Activated CD8-positive, alpha-beta memory T cell treated with anti-CD3 and anti-CD28 coated beads, Interleukin-2, amount 10 ng/mL, durations not matched to agents 7 days and 5 days (primary cell): Measurements from ENCODE around the gene FBXL14. TPM values are rescaled to one million over a fixed set of nuclear protein-coding genes. Genes with fewer than 3 reads are reported as not detected.
A peak's percentile ranks its signal among the peaks of the same experiment; 100 is the strongest.

Experiments used
- ATAC-seq: fragments of 150-1000 bp; cut with Tn5 transposase; one replicate; pipeline ENCODE4 v1.10.0; 2021; ENCODE audit warnings: moderate library complexity
- CTCF ChIA-PET: fragments of 350-600 bp; sonication (Branson Sonifier 250); formaldehyde crosslinking; loops from one replicate; lab custom pipeline; 2021; ENCODE audit warnings: antibody characterized with exemption; lab: Charles Lee
- DNase-seq: peaks from one replicate; pipeline ENCODE4 v3.0.0-alpha.2; 2020
- H3K27ac Mint-ChIP-seq: one replicate; pipeline ENCODE4 v1.8.0; 2021; ENCODE audit warnings: mild to moderate bottlenecking, mixed read lengths
- H3K27me3 Mint-ChIP-seq: one replicate; pipeline ENCODE4 v1.8.0; 2021; ENCODE audit warnings: mixed read lengths
- H3K36me3 Mint-ChIP-seq: one replicate; pipeline ENCODE4 v1.8.0; 2021; ENCODE audit warnings: mild to moderate bottlenecking, mixed read lengths
- H3K4me1 Mint-ChIP-seq: one replicate; pipeline ENCODE4 v1.8.0; 2021; ENCODE audit warnings: mixed read lengths
- H3K4me3 Mint-ChIP-seq: one replicate; pipeline ENCODE4 v1.8.0; 2021; ENCODE audit warnings: mild to moderate bottlenecking, moderate library complexity, mixed read lengths
- H3K9me3 Mint-ChIP-seq: one replicate; pipeline ENCODE4 v1.8.0; 2022; ENCODE audit warnings: low read depth, mixed read lengths
- total RNA-seq, 2 experiments: library from RNA; stranded (reverse); gene quantifications; one replicate each; pipeline ENCODE4 v1.2.3, GENCODE V29; 2021

Gene FBXL14
- total RNA-seq, 2 experiments from 2014 or later, result 28.2 to 33.4 TPM

DNA sequence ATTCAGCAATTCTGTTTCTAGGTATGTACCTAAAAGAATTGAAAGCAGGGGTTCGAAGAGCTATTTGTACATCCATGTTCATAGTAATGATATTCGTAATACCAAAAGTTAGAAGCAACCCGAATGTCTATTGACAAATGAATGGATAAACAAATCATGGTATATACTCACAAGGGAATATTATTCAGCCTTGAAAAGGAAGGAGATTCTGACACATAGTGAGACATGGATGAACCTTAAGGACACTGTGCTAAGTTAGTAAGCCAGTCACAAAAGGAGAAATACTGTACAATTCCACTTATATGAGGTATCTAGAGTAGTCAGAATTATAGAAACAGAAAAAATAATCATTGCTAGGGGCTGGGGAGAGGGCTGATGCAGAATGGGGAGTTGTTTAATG, 4.4 kb upstream of the FBXL14 start:
- Mint-ChIP-seq H3K4me3 (no peak overlapping the region), H3K36me3 (peaks cover 5% of the 10 kb centered on the region), H3K9me3 (no peaks in the 10 kb centered on the region), H3K4me1 (peaks cover 30% of the 10 kb centered on the region), H3K27ac (no peak overlapping the region), H3K27me3 (no peaks in the 10 kb centered on the region)
- ATAC-seq (no peak), DNase-seq (no peak)
- CTCF ChIA-PET, result interaction anchor here (0.5 to 1.9 kb wide), 3 partner anchors 16 to 480 kb away, joined by 3 to 6 read pairs (median 3); no protein-coding TSS in a partner anchor

DNA sequence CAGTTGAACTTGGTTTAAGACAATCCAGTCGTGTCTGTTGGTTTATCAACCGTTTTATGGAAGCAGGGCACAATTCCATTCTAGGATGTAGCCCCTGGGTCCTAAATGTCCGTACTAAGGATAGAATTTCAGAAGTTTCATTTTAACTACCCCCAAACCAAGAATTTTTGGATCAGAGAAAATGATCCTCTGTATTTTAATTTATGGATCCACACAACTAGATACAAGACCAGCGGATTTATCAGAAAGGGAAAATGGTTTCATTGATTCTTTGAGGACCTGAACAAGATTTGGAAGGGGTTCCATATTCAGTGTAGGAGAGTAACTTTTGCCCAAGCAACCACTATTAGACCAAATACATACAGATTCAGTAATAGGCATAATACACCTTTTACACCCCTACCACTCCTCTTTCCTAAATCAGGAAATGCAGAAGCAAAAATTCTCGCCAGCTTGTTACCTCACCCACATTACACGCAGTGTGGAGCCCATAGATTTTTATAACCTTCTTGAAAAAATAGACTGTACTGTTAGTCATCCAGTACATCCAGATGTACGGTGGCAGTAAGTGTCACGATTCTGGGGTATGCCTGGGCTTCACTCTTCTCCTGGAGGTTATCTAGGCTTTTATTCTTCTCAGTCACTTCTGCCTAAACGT, 1.4 kb upstream of the FBXL14 start:
- Mint-ChIP-seq H3K4me1 (peaks cover 27% of the 10 kb centered on the region), H3K36me3 (peaks cover 20% of the 10 kb centered on the region), H3K27me3 (no peaks in the 10 kb centered on the region), H3K9me3 (no peaks in the 10 kb centered on the region), H3K27ac (peak overlapping the region; percentile 92), H3K4me3 (peak overlapping the region; percentile 87)
- CTCF ChIA-PET, result interaction anchor here (2.6 kb wide), 1 partner anchor 10 kb away, joined by 8 read pairs; no protein-coding TSS in a partner anchor
- no peak for ATAC-seq
- DNase-seq, result no peak

DNA sequence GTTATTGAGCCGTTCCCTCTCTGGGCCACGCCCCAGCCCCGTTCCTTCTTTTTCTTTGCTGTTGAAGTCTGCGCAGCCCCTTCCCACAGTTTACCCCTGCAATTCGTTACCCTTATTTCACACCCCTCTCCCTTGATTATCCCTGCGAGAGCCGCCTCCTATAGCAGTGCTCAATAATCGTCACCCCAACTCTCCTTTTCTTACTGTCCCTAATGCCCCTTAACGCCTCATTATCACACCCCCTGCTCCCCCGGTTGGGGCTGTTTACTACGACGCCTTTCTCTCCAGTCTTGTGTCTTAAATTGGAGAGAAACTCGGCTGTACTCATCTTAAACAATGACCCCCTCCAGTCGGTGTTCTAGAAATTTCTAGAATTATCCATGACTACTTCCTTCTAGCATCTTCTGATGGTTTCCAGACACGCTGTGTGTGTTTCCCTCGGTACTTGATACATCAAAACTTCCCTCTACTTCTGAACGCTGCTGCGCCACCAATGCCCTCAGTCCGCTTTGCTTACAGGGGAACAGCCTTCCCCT, 713 bp upstream of the FBXL14 start:
- ATAC-seq (no peak), DNase-seq (no peak)
- Mint-ChIP-seq H3K4me3 (peak overlapping the region; percentile 87), H3K36me3 (peaks cover 22% of the 10 kb centered on the region), H3K4me1 (peaks cover 31% of the 10 kb centered on the region), H3K27ac (peak overlapping the region; percentile 92), H3K9me3 (no peaks in the 10 kb centered on the region), H3K27me3 (no peaks in the 10 kb centered on the region)
- CTCF ChIA-PET, result interaction anchor here (2.6 to 4.0 kb wide), 2 partner anchors 7 to 11 kb away, joined by 8 to 34 read pairs; no protein-coding TSS in a partner anchor

DNA sequence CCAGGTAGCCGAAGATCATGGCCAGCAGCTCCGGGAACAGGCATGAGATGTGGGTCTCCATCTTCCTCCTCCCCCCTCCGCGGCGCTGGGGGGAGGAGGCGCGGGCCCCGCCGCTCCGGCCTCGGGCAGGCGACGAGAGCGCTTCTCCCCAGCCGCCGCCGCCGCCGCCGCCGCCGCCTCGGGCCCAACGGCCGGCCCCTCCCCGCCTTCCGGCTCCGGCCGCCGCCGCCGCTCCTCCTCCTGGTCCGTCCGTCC, 448 bp downstream of the FBXL14 start:
- peak overlapping the region; percentile 87 for H3K4me3 Mint-ChIP-seq
- no peaks in the 10 kb centered on the region for H3K27me3 Mint-ChIP-seq
- CTCF ChIA-PET, result interaction anchor here (0.7 to 4.0 kb wide), 7 partner anchors 9 to 476 kb away, joined by 3 to 34 read pairs (median 4); no protein-coding TSS in a partner anchor
- no peak for DNase-seq
- H3K4me1 Mint-ChIP-seq, result peaks cover 39% of the 10 kb centered on the region
- H3K36me3 Mint-ChIP-seq, result peaks cover 26% of the 10 kb centered on the region
- peak overlapping the region; percentile 92 for H3K27ac Mint-ChIP-seq
- no peaks in the 10 kb centered on the region for H3K9me3 Mint-ChIP-seq
- ATAC-seq, result no peak

DNA sequence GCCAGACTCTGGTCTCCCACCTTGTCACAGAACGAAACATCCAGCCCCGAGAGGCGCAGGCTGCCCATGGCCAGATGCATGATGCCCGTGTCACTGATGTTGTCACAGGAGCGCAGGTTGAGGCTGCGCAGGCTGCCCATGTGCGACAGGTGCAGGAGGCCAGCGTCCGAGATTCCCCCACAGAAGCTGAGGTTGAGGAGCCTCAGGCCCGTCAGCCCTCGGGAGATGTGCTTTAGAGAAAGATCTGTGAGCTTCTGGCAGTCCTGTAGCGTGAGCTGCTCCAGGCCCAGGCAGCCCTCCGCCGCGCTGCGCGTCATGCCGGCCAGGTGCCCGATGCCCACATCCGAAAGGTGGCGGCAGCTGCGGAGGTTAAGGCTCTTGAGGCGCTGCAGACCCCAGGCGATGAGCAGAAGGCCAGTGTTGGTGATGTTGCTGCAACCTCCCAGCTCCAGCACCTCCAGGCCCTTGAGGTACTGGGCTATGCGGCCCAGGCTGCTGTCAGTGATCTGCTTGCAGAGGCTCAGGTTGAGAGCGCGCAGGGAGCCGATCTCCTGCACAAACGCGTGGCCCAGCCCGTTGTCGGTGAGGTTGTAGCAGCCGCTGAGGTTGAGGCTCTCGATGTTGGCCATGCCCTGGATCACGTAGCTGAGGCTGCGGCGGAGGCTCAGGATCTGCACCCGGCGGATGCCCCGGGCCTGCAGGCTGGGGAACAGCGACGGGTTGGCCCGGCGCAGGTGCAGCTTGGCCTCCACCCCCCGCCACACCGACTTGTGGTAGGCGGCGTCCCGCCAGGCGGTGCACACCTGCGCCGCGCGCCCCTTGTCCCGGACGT, 991 bp downstream of the FBXL14 start:
- CTCF ChIA-PET, result interaction anchor here (0.7 to 4.0 kb wide), 12 partner anchors 9 to 1017 kb away, joined by 3 to 34 read pairs (median 4); no protein-coding TSS in a partner anchor
- DNase-seq, result peak; percentile 74
- no peaks in the 10 kb centered on the region for H3K9me3 Mint-ChIP-seq
- H3K27me3 Mint-ChIP-seq, result no peaks in the 10 kb centered on the region
- H3K4me1 Mint-ChIP-seq, result peaks cover 45% of the 10 kb centered on the region
- peak overlapping the region; percentile 92 for H3K27ac Mint-ChIP-seq
- peaks cover 23% of the 10 kb centered on the region for H3K36me3 Mint-ChIP-seq
- ATAC-seq, result peak; percentile 29
- peak overlapping the region; percentile 87 for H3K4me3 Mint-ChIP-seq

DNA sequence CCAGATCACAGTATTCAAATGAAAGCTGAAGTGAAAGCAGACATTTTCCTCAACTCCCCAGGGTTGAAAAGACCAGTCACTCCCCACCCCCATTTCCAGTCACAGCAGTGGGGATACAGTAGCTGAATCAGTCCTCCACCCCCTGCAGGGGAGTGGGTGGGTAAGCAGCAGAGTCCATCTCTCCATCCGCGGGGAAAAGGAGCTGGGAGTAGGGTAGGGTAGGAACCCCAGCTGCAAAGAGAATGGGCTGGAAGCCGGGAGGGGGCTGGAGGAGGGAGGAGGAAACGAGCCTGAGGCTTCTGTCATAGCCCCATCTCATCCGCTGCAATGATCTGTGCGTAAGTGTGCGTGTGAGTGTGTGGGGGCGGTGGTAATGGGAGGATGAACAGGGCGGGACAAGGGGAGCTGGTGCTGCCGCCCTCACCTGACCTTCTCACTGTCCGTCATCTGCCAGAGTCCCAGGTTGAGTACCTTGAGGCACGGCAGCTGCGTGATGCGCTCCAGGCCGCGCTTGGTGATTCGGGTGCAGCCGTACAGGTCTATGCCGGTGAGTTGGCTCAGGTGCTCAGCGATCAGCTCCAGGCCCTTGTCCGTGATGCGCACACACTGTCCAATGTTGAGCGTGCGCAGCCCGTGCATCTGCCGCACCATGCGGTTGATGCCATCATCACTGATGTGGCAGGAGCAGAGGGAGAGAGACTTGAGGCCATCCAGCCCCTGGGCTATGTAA, 1.8 kb downstream of the FBXL14 start:
- no peaks in the 10 kb centered on the region for H3K9me3 Mint-ChIP-seq
- DNase-seq (peak; percentile 88), ATAC-seq (peak; percentile 44)
- peaks cover 23% of the 10 kb centered on the region for H3K36me3 Mint-ChIP-seq
- H3K27ac Mint-ChIP-seq, result peak overlapping the region; percentile 92
- H3K4me1 Mint-ChIP-seq, result peaks cover 49% of the 10 kb centered on the region
- CTCF ChIA-PET, result interaction anchor here (0.8 to 4.0 kb wide), 10 partner anchors 10 to 1017 kb away, joined by 3 to 34 read pairs (median 4); no protein-coding TSS in a partner anchor
- H3K27me3 Mint-ChIP-seq, result no peaks in the 10 kb centered on the region
- peak overlapping the region; percentile 87 for H3K4me3 Mint-ChIP-seq

DNA sequence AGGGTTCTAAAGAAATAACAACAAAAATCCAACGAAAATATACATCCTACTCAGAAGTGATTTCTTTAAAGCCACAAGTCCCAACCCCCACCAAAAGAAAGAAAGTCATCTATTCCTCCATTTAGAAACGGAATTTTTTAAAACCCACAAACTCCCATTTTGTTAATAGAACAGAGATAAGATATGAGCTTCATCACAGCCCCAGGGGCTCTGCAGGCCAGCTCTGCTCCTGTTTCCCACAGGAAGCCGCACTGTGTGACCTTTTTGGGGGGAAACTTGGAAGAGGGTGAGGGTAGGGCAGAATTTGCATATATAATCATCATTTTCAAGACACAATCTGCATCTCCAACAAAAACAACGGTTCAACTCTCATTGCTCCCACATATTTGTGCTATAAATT, 2.8 kb downstream of the FBXL14 start:
- ATAC-seq (no peak), DNase-seq (no peak)
- H3K27me3 Mint-ChIP-seq, result no peaks in the 10 kb centered on the region
- H3K27ac Mint-ChIP-seq, result peak overlapping the region; percentile 92
- peaks cover 25% of the 10 kb centered on the region for H3K36me3 Mint-ChIP-seq
- peak overlapping the region; percentile 87 for H3K4me3 Mint-ChIP-seq
- H3K4me1 Mint-ChIP-seq, result peaks cover 49% of the 10 kb centered on the region
- CTCF ChIA-PET, result interaction anchor here (1.6 to 4.0 kb wide), 3 partner anchors 11 to 474 kb away, joined by 3 to 34 read pairs (median 25); no protein-coding TSS in a partner anchor
- no peaks in the 10 kb centered on the region for H3K9me3 Mint-ChIP-seq

DNA sequence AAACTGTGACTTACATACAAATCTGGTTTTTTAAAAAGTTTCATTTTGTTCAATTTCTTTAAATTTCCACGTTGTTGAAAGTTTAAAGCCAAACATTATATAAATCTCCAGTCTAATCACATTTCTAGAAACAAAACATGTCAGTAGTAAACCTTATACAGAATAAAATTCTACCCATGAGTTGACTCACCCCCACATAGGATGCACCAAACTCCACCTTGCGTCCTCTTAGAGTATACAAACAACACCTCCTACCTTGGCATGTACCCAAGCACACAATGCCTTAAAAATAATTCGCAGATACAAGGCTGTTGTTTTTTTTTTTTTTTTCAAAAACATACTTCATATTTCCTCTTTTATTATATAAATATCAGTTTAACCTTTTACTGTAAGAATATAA, 3.3 kb downstream of the FBXL14 start:
- DNase-seq (peak; percentile 58), ATAC-seq (no peak)
- Mint-ChIP-seq H3K36me3 (peaks cover 25% of the 10 kb centered on the region), H3K27me3 (no peaks in the 10 kb centered on the region), H3K9me3 (no peaks in the 10 kb centered on the region), H3K27ac (peak overlapping the region; percentile 38), H3K4me3 (peak overlapping the region; percentile 87), H3K4me1 (peaks cover 49% of the 10 kb centered on the region)
- CTCF ChIA-PET, result interaction anchor here (1.6 to 4.1 kb wide), 4 partner anchors 12 to 474 kb away, joined by 3 to 38 read pairs (median 30); no protein-coding TSS in a partner anchor

DNA sequence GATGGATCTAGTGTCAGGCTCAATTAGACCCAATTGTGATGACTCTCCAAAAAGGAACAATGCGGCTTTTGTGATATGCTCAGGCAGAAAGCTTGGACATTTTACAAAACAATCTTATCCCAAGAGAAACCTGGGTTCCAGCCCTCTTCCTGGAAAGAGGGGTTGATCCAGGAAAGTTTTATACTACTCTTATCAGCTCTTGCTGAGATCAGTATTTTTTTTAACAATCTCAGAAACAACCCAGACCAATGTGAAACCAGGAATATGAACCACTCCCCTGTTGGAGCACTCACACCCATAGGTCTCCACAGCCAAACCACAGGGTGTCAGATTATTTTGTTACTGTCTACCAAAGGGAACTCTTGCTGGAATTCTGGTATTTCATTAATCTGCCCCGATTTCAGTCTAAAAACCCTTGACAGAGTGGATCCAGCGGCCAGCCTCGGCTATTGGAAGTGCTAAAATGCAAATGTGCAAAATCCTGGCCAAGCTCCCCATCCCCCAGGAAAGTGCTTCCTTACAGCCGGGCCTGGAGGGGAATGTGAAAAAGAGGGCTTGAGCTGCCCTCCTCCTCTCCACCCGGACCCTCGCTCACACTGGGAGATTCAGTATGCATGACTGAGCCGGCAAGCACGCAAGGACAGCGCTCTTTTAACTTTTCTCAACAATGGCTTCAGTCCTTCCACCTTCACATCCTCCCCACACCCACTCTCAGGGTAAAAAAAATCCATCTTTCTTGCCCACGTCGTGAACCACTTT, 4.0 kb downstream of the FBXL14 start:
- Mint-ChIP-seq H3K27ac (no peak overlapping the region), H3K4me3 (peak overlapping the region; percentile 87), H3K36me3 (peaks cover 25% of the 10 kb centered on the region), H3K9me3 (no peaks in the 10 kb centered on the region), H3K27me3 (no peaks in the 10 kb centered on the region), H3K4me1 (peaks cover 44% of the 10 kb centered on the region)
- DNase-seq (no peak), ATAC-seq (no peak)
- CTCF ChIA-PET, result interaction anchor here (1.6 to 4.1 kb wide), 3 partner anchors 15 to 473 kb away, joined by 3 to 38 read pairs (median 3); no protein-coding TSS in a partner anchor

DNA sequence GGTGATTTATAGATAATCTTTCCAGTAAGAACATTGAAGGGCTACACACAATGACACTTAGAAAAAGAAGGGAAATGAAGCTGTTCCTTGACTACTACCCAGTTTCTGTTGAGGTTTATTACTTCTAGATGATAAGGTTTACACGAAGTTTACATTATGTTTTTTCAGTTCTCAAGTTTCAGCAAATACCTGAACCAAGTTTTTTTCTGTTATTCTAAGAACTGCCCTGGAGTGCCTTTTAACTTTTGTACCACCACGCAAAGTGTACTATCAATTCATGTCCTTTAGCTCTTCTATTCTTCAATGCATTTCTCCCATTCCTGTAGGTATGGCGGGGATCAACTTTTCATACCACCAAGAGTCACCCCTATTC, 5.8 kb downstream of the FBXL14 start:
- DNase-seq, result no peak
- peaks cover 39% of the 10 kb centered on the region for H3K4me1 Mint-ChIP-seq
- CTCF ChIA-PET, result interaction anchor here (0.8 to 4.1 kb wide), 7 partner anchors 12 to 474 kb away, joined by 3 to 38 read pairs (median 3); no protein-coding TSS in a partner anchor

DNA sequence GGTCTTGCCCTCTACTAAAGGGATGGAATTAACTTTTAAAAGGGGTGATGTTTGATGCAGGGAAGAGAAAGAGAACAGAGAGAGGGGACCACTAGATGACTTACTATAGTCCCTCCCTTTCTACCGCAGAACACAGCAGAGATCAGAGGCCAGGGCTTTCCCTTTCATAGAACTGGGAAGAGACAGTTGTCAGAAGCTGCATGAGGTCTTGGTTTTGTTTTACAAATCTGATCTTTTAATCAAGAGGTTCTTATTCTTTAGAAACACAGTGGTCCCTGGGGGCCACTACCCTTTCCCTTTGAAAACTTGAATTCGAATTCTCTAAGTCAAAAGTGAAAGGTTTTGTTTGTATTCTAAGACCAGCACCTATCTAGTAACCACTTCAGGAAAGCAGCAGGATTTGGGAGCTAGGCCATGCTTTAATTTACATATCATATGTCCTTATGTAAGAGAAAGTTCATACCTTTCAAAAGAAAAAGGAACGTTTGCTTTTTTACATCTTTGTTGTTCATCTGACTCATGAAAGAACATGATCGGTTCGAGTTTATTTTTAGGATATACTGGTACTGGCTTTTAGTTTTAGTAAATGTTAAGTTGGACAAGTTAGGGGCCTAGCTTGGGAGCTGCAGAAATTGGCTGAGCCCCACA, 6.3 kb downstream of the FBXL14 start:
- Mint-ChIP-seq H3K27me3 (no peaks in the 10 kb centered on the region), H3K27ac (no peak overlapping the region), H3K4me1 (peaks cover 44% of the 10 kb centered on the region), H3K36me3 (peaks cover 23% of the 10 kb centered on the region), H3K9me3 (no peaks in the 10 kb centered on the region), H3K4me3 (no peak overlapping the region)
- ATAC-seq (no peak), DNase-seq (no peak)
- CTCF ChIA-PET, result interaction anchor here (0.7 to 4.1 kb wide), 8 partner anchors 11 to 1060 kb away, joined by 3 to 38 read pairs (median 3); no protein-coding TSS in a partner anchor

More for the DNA sequence above, 5.8 kb downstream of the FBXL14 start:
- Mint-ChIP-seq H3K9me3 (no peaks in the 10 kb centered on the region), H3K27ac (no peak overlapping the region), H3K4me3 (no peak overlapping the region), H3K27me3 (no peaks in the 10 kb centered on the region), H3K36me3 (peaks cover 27% of the 10 kb centered on the region)
- ATAC-seq, result no peak
